ENCODE measurements around the gene AGL.
"Not testable (repeated sequence)": the region's sequence is repeated elsewhere in the genome, so short reads cannot be mapped to it uniquely, and the experiment has no call there.

- TF ChIP-seq CTCF (conservative IDR thresholded peaks at IDR 0.05; ENCODE audit: low read length); EZH2phosphoT487 (IDR thresholded peaks at IDR 0.05; ENCODE audit: borderline replicate concordance, low read depth, low read length): not testable (repeated sequence)
These were observed 109.1 kb downstream of the AGL start for GRCh38 chr1:99959189-99959705.

Measured in OCI-LY7 (cell line).